ENCODE measurements around the gene RNU1-2.
"Not testable (repeated sequence)": the region's sequence is repeated elsewhere in the genome, so short reads cannot be mapped to it uniquely, and the experiment has no call there.

RNU1-2 gene

GRCh38 chr1:16927256-16927655 lies 31.5 kb downstream of the RNU1-2 start:
- no peak for DNase-seq (ENCODE audit: low spot score)

DNA sequence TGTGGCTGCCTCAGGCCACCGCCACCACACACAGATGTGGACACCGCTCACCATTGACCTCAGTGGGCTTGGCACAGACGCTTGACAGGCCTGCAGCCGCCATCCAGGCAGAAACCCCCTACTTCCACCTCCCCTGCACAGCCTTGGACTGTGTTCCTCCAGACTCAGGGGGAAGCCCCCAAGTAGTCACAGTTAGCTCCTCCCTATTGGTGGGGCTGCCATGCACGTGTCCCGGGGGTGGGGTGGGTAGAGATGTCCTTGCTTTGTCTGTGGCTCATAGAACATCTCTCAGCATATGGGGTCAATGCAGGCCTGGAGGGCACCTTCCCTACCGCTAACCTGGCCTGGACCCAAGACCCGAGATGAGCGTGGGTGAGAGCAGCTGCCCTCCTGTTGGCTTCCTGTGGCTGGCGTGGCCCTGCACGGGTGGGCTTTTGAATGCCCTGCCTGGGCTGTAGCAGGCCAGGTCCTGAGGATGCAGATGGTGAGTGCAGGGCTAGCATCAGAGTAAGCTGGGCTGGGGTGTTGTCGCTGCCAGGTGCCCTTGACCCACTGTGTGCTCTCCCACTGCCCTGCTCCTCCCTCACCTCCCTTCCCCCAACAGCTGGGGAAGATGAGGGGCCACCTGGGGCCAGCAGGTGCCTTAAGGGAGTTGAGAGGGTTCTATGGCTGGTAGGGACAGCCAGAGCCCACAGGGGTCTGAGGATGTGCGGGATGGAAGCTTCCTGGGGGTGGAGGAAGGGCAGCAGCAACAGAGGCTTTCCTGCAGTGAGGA lies 32.1 kb downstream of the RNU1-2 start:
- no peak for DNase-seq (ENCODE audit: low spot score)

DNA sequence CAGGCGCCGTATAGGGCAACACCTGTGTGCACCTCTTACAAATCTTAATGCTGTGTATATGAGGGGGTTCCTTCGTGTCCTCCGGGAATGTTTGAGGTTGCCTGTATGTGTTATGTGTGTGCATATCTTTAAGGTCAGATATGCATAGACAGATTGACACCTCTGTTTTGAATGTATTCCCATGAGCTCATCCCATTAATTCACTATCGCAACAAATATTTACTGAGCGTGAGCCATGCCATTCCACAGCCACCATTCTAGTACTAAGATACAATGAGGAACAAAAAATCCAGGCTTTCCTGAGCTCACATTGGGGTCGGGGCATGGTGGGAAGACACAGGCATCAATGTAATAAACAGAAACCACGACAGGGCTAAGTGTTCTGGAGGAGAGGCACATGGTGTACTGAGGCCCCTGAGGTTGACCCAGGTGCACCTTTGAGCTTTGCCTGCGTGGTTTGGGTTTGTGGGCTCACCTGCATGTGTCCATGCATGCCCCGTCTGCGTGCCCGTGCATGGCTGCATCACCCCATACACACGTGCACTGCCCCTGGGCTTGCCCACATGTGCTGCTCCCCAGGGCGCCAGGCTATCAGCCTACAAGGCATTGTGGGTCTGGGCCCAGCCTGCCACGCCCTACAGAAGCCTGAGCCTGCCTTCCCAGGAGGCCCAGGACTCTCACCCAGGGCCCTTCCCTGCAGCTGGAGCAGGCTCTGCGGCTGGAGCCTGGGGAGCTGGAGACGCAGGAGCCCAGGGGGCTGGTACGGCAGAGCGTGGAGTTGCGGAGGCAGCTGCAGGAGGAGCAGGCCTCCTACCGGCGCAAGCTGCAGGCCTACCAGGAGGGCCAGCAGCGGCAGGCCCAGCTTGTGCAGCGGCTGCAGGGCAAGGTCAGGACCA lies 33.6 kb downstream of the RNU1-2 start:
- DNase-seq (ENCODE audit: low spot score) = not testable (repeated sequence)

GRCh38 chr1:16931206-16931934 lies 35.6 kb downstream of the RNU1-2 start:
- not testable (repeated sequence) for DNase-seq (ENCODE audit: low spot score)

DNA sequence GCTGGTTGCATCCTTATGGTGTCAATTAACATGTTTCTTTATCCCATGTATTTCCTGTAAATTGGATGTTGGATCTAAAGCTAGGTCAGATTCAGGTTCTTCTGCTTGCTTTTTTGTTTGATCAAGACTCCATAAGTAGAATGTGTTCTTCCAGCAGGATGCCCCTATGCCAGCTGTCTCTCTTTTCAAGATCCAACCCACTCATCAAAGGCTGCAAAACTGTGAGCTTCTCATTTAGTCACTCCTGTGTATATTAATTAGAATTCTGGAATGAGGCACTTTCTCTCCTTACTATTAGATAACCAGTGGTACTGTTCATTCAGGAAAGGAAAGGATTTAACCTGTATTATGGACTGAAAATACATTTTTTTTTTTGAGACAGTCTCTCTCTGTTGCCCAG lies 38.2 kb downstream of the RNU1-2 start:
- DNase-seq (ENCODE audit: low spot score) = not testable (repeated sequence)

GRCh38 chr1:16936580-16936979 lies 40.8 kb downstream of the RNU1-2 start:
- DNase-seq (ENCODE audit: low spot score) = not testable (repeated sequence)

GRCh38 chr1:16938351-16939321 lies 42.9 kb downstream of the RNU1-2 start:
- no peak for DNase-seq (ENCODE audit: low spot score)

DNA sequence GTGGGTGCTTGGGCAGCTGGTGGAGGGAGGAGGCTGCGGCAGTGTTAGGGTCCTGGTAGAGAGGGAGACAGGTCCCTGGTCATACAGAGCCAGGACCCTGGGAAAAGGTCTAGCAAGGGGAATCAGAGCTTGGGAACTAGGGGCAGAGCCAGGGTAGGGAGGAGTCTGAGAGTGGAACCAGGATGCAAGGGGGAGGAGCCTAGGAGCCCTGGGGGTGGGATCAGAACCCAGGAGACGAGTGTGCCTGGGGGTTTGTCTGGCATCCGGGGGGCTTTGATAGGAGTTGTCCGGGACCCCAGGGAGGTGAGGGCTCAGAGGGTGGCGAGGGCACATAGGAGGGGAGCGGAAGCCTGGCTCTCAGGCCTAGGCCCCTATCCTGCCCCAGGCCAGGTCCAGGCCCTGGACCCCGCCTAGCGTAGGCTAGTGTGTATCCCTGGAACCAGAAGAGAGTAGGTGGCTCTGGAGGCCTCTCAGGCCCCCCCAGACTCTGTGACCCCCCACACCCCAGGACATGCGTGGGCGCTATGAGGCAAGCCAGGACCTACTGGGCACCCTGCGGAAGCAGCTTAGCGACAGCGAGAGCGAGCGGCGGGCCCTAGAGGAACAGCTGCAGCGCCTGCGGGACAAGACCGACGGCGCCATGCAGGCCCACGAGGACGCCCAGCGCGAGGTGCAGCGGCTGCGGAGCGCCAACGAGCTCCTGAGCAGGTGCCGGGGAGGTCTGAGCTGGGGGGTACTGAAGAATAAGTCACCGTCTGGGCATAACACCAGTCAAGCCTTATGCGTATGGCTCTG lies 43.8 kb downstream of the RNU1-2 start:
- DNase-seq (ENCODE audit: low spot score) = not testable (repeated sequence)

GRCh38 chr1:16944038-16944437 lies 48.3 kb downstream of the RNU1-2 start:
- no peak for DNase-seq (ENCODE audit: low spot score)

- not testable (repeated sequence) for DNase-seq (ENCODE audit: low spot score)
Observed at GRCh38 chr1:16945512-16945911, 49.7 kb downstream of the RNU1-2 start.

All from COLO829 (cell line).